ENCODE data around the gene FAM222B. TPM values are rescaled to one million over a fixed set of nuclear protein-coding genes. Genes with fewer than 3 reads are reported as not detected.

The FAM222B gene
- total RNA-seq, 5 donors from 2014 or later (not counting 1 experiment from before 2014, with no cell fraction given): 17.6 to 23.4 (median 23.3) TPM

- Histone ChIP-seq H3K9me3 (no peaks in the 10 kb centered on the region), H3K4me1 (ENCODE audit: control insufficient read depth in 1 of 2, extremely low read depth in 1 of 2, insufficient read depth in 2 of 2, low read length in 2 of 2) (peaks cover 5 to 30% of the 10 kb centered on the region in 2 experiments), H3K36me3 (ENCODE audit: control insufficient read depth in 2 of 2, extremely low read depth in 1 of 2, insufficient read depth in 1 of 2, low read length in 1 of 2) (peaks cover 6 to 63% of the 10 kb centered on the region in 2 donors), H3K27me3 (replicated peaks in 1 of 2; ENCODE audit: control insufficient read depth in 2 of 2, extremely low read depth in 1 of 2, insufficient read depth in 2 of 2, low read length in 1 of 2) (no peaks in the 10 kb centered on the region), H3K27ac (ENCODE audit: low read length) (no peak overlapping the region), H3K4me3 (ENCODE audit: control insufficient read depth in 1 of 2, extremely low read depth in 1 of 2, low read length in 1 of 2) (no peak overlapping the region)
- H3K36me3 Mint-ChIP-seq: peaks cover 25% of the 10 kb centered on the region
- no peaks in the 10 kb centered on the region for H3K9me3 Mint-ChIP-seq
- DNase-seq (no peak), ATAC-seq (replicated peaks in 1 of 4) (no peak)
- POLR2A ChIA-PET: interaction anchor here in 1 of 2 donors (0.6 kb wide), 1 partner anchor 34 kb away, joined by 4 read pairs; no protein-coding TSS in a partner anchor
- CTCF ChIA-PET: no interaction called here
- 100% methylated on average over 2 of the region's 12 CpGs for WGBS (ENCODE audit: insufficient coverage)
- H3K4me1 Mint-ChIP-seq: peaks cover 38 to 52% (median 45%) of the 10 kb centered on the region in 3 donors
- H3K27ac Mint-ChIP-seq: no peak overlapping the region
- no peak overlapping the region for H3K4me3 Mint-ChIP-seq
- H3K27me3 Mint-ChIP-seq: no peaks in the 10 kb centered on the region
Observed at GRCh38 chr17:28887871-28888471, 45.4 kb upstream of the FAM222B start.

- peaks cover 6 to 73% of the 10 kb centered on the region in 2 donors for H3K36me3 ChIP-seq (ENCODE audit: control insufficient read depth in 2 of 2, extremely low read depth in 1 of 2, insufficient read depth in 1 of 2, low read length in 1 of 2)
- DNase-seq (no peak), ATAC-seq (replicated peaks in 1 of 4) (no peak)
- H3K27me3 ChIP-seq (replicated peaks in 1 of 2; ENCODE audit: control insufficient read depth in 2 of 2, extremely low read depth in 1 of 2, insufficient read depth in 2 of 2, low read length in 1 of 2): no peaks in the 10 kb centered on the region
- H3K27ac ChIP-seq (ENCODE audit: low read length): no peak overlapping the region
- ChIA-PET CTCF (no interaction called here), POLR2A (no interaction called here)
- H3K27ac Mint-ChIP-seq: no peak overlapping the region
- peaks cover 0 to 17% of the 10 kb centered on the region in 2 experiments for H3K4me1 ChIP-seq (ENCODE audit: control insufficient read depth in 1 of 2, extremely low read depth in 1 of 2, insufficient read depth in 2 of 2, low read length in 2 of 2)
- no peak overlapping the region for H3K4me3 ChIP-seq (ENCODE audit: control insufficient read depth in 1 of 2, extremely low read depth in 1 of 2, low read length in 1 of 2)
- H3K9me3 Mint-ChIP-seq: no peaks in the 10 kb centered on the region
- H3K9me3 ChIP-seq: no peaks in the 10 kb centered on the region
- H3K27me3 Mint-ChIP-seq: no peaks in the 10 kb centered on the region
- WGBS (ENCODE audit: insufficient coverage): 100% methylated on average over 6 of the region's 10 CpGs
- H3K36me3 Mint-ChIP-seq: peaks cover 37% of the 10 kb centered on the region
- H3K4me1 Mint-ChIP-seq: peaks cover 19 to 34% (median 26%) of the 10 kb centered on the region in 3 donors
- no peak overlapping the region for H3K4me3 Mint-ChIP-seq
Observed at GRCh38 chr17:28885951-28886350, 43.4 kb upstream of the FAM222B start.

GRCh38 chr17:28885363-28885762 is 42.8 kb upstream of the FAM222B start:
- no peak overlapping the region for H3K27ac Mint-ChIP-seq
- H3K9me3 Mint-ChIP-seq: no peaks in the 10 kb centered on the region
- no peaks in the 10 kb centered on the region for H3K9me3 ChIP-seq
- DNase-seq (no peak), ATAC-seq (replicated peaks in 1 of 4) (no peak)
- peaks cover 39% of the 10 kb centered on the region for H3K36me3 Mint-ChIP-seq
- H3K4me3 ChIP-seq (ENCODE audit: control insufficient read depth in 1 of 2, extremely low read depth in 1 of 2, low read length in 1 of 2): no peak overlapping the region
- no peak overlapping the region for H3K4me3 Mint-ChIP-seq
- H3K27me3 ChIP-seq (replicated peaks in 1 of 2; ENCODE audit: control insufficient read depth in 2 of 2, extremely low read depth in 1 of 2, insufficient read depth in 2 of 2, low read length in 1 of 2): no peaks in the 10 kb centered on the region
- H3K4me1 Mint-ChIP-seq: peaks cover 16 to 30% (median 20%) of the 10 kb centered on the region in 3 donors
- H3K4me1 ChIP-seq (ENCODE audit: control insufficient read depth in 1 of 2, extremely low read depth in 1 of 2, insufficient read depth in 2 of 2, low read length in 2 of 2): peaks cover 0 to 15% of the 10 kb centered on the region in 2 experiments
- ChIA-PET POLR2A (no interaction called here), CTCF (no interaction called here)
- H3K36me3 ChIP-seq (ENCODE audit: control insufficient read depth in 2 of 2, extremely low read depth in 1 of 2, insufficient read depth in 1 of 2, low read length in 1 of 2): peaks cover 8 to 79% of the 10 kb centered on the region in 2 donors
- H3K27ac ChIP-seq (ENCODE audit: low read length): no peak overlapping the region
- WGBS (ENCODE audit: insufficient coverage): 100% methylated on average over 2 of the region's 4 CpGs
- no peaks in the 10 kb centered on the region for H3K27me3 Mint-ChIP-seq

GRCh38 chr17:28883967-28884702 is 41.5 kb upstream of the FAM222B start:
- CTCF ChIA-PET: no interaction called here
- Histone ChIP-seq H3K9me3 (no peaks in the 10 kb centered on the region), H3K36me3 (ENCODE audit: control insufficient read depth in 2 of 2, extremely low read depth in 1 of 2, insufficient read depth in 1 of 2, low read length in 1 of 2) (peaks cover 17 to 91% of the 10 kb centered on the region in 2 donors), H3K4me1 (ENCODE audit: control insufficient read depth in 1 of 2, extremely low read depth in 1 of 2, insufficient read depth in 2 of 2, low read length in 2 of 2) (peaks cover 0 to 14% of the 10 kb centered on the region in 2 experiments), H3K4me3 (ENCODE audit: control insufficient read depth in 1 of 2, extremely low read depth in 1 of 2, low read length in 1 of 2) (no peak overlapping the region), H3K27me3 (replicated peaks in 1 of 2; ENCODE audit: control insufficient read depth in 2 of 2, extremely low read depth in 1 of 2, insufficient read depth in 2 of 2, low read length in 1 of 2) (no peaks in the 10 kb centered on the region), H3K27ac (ENCODE audit: low read length) (no peak overlapping the region)
- peaks cover 46% of the 10 kb centered on the region for H3K36me3 Mint-ChIP-seq
- ATAC-seq (replicated peaks in 1 of 4) (no peak), DNase-seq (no peak)
- POLR2A ChIA-PET: no interaction called here
- no peak overlapping the region for H3K27ac Mint-ChIP-seq
- H3K9me3 Mint-ChIP-seq: no peaks in the 10 kb centered on the region
- no peak overlapping the region for H3K4me3 Mint-ChIP-seq
- H3K27me3 Mint-ChIP-seq: no peaks in the 10 kb centered on the region
- H3K4me1 Mint-ChIP-seq: peaks cover 13 to 24% (median 14%) of the 10 kb centered on the region in 3 donors
- 89% methylated on average over 24 of the region's 27 CpGs for WGBS (ENCODE audit: insufficient coverage)

- ATAC-seq (replicated peaks in 1 of 4): no peak
- Mint-ChIP-seq H3K27ac (no peak overlapping the region), H3K27me3 (no peaks in the 10 kb centered on the region), H3K36me3 (peaks cover 56% of the 10 kb centered on the region), H3K4me1 (peaks cover 8 to 13% (median 13%) of the 10 kb centered on the region in 3 donors), H3K9me3 (no peaks in the 10 kb centered on the region), H3K4me3 (no peak overlapping the region)
- CTCF ChIA-PET: no interaction called here
- no peak for DNase-seq
- no peaks in the 10 kb centered on the region for H3K9me3 ChIP-seq
- H3K27me3 ChIP-seq (replicated peaks in 1 of 2; ENCODE audit: control insufficient read depth in 2 of 2, extremely low read depth in 1 of 2, insufficient read depth in 2 of 2, low read length in 1 of 2): no peaks in the 10 kb centered on the region
- peaks cover 0 to 5% of the 10 kb centered on the region in 2 experiments for H3K4me1 ChIP-seq (ENCODE audit: control insufficient read depth in 1 of 2, extremely low read depth in 1 of 2, insufficient read depth in 2 of 2, low read length in 2 of 2)
- no peak overlapping the region for H3K27ac ChIP-seq (ENCODE audit: low read length)
- H3K4me3 ChIP-seq (ENCODE audit: control insufficient read depth in 1 of 2, extremely low read depth in 1 of 2, low read length in 1 of 2): no peak overlapping the region
- H3K36me3 ChIP-seq (ENCODE audit: control insufficient read depth in 2 of 2, extremely low read depth in 1 of 2, insufficient read depth in 1 of 2, low read length in 1 of 2): peaks cover 12 to 91% of the 10 kb centered on the region in 2 donors
- WGBS (ENCODE audit: insufficient coverage): 98% methylated on average over 5 of the region's 18 CpGs
- POLR2A ChIA-PET: no interaction called here
Observed at GRCh38 chr17:28882154-28882895, 39.7 kb upstream of the FAM222B start.

GRCh38 chr17:28881533-28882056 is 39.0 kb upstream of the FAM222B start:
- Histone ChIP-seq H3K27me3 (replicated peaks in 1 of 2; ENCODE audit: control insufficient read depth in 2 of 2, extremely low read depth in 1 of 2, insufficient read depth in 2 of 2, low read length in 1 of 2) (no peaks in the 10 kb centered on the region), H3K27ac (ENCODE audit: low read length) (no peak overlapping the region), H3K9me3 (no peaks in the 10 kb centered on the region), H3K4me1 (ENCODE audit: control insufficient read depth in 1 of 2, extremely low read depth in 1 of 2, insufficient read depth in 2 of 2, low read length in 2 of 2) (peaks cover 0 to 5% of the 10 kb centered on the region in 2 experiments), H3K36me3 (ENCODE audit: control insufficient read depth in 2 of 2, extremely low read depth in 1 of 2, insufficient read depth in 1 of 2, low read length in 1 of 2) (peaks cover 12 to 85% of the 10 kb centered on the region in 2 donors), H3K4me3 (ENCODE audit: control insufficient read depth in 1 of 2, extremely low read depth in 1 of 2, low read length in 1 of 2) (no peak overlapping the region)
- ATAC-seq (replicated peaks in 1 of 4) (no peak), DNase-seq (no peak)
- ChIA-PET POLR2A (no interaction called here), CTCF (interaction anchor here in 1 of 2 donors (0.6 kb wide), 1 partner anchor 9 kb away, joined by 10 read pairs; no protein-coding TSS in a partner anchor)
- H3K36me3 Mint-ChIP-seq: peaks cover 56% of the 10 kb centered on the region
- H3K4me1 Mint-ChIP-seq: peaks cover 4 to 10% (median 9%) of the 10 kb centered on the region in 3 donors
- WGBS (ENCODE audit: insufficient coverage): 97% methylated on average over 15 of the region's 17 CpGs
- H3K4me3 Mint-ChIP-seq: no peak overlapping the region
- no peaks in the 10 kb centered on the region for H3K9me3 Mint-ChIP-seq
- no peaks in the 10 kb centered on the region for H3K27me3 Mint-ChIP-seq
- H3K27ac Mint-ChIP-seq: no peak overlapping the region

Measured in T-cell (primary cell).